ENCODE measurements around the gene MYZAP. TPM values are rescaled to one million over a fixed set of nuclear protein-coding genes. Genes with fewer than 3 reads are reported as not detected.

MYZAP gene
- total and polyA plus RNA-seq, 2 donors from 2014 or later: 3.3 to 6.1 TPM

DNA sequence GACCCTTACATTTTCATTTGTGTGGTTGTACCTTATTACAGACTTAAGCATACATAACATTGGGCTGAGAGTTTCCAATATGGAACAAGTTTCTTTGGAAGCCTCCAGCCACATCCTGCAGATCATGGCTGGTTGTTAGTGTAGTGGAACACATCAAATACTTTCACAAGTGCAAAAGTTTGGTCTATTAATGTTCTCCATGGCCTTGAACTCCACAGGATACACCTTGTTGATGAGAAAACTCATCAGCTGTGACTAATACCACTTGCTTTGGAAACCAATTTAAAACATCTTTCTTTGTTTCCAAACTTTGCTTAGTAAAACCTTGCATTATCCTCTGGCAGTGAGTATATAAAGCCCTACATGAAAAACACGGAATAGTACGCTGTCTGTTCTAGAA is 46.1 kb downstream of the MYZAP start:
- Histone ChIP-seq H3K4me1 (ENCODE audit: control insufficient read depth in 2 of 3, insufficient read depth in 2 of 3, low read depth in 1 of 3, low read length in 3 of 3) (no peaks in the 10 kb centered on the region), H3K27ac (ENCODE audit: low read depth in 2 of 2, low read length in 2 of 2) (no peak overlapping the region), H3K9me3 (ENCODE audit: control insufficient read depth in 2 of 3, insufficient read depth in 1 of 3, low read length in 3 of 3) (no peaks in the 10 kb centered on the region), H3K36me3 (ENCODE audit: control insufficient read depth in 2 of 3, insufficient read depth in 3 of 3, low read length in 3 of 3) (peaks cover 0 to 3% (median 0%) of the 10 kb centered on the region in 3 donors), H3K9ac (ENCODE audit: low read length in 3 of 3) (no peak overlapping the region), H3K4me3 (ENCODE audit: low read length in 3 of 3) (no peak overlapping the region), H3K27me3 (ENCODE audit: control insufficient read depth, insufficient read depth, low read length) (no peaks in the 10 kb centered on the region)
- DNase-seq: no peak
- TF ChIP-seq, protein P1, sequence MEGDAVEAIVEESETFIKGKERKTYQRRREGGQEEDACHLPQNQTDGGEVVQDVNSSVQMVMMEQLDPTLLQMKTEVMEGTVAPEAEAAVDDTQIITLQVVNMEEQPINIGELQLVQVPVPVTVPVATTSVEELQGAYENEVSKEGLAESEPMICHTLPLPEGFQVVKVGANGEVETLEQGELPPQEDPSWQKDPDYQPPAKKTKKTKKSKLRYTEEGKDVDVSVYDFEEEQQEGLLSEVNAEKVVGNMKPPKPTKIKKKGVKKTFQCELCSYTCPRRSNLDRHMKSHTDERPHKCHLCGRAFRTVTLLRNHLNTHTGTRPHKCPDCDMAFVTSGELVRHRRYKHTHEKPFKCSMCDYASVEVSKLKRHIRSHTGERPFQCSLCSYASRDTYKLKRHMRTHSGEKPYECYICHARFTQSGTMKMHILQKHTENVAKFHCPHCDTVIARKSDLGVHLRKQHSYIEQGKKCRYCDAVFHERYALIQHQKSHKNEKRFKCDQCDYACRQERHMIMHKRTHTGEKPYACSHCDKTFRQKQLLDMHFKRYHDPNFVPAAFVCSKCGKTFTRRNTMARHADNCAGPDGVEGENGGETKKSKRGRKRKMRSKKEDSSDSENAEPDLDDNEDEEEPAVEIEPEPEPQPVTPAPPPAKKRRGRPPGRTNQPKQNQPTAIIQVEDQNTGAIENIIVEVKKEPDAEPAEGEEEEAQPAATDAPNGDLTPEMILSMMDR (IDR thresholded peaks at IDR 0.05; ENCODE audit: borderline replicate concordance, extremely low read depth, insufficient read depth): no peak
- no peak for FAIRE-seq
- intact Hi-C loops (cut with DNase I): no loop called here

DNA sequence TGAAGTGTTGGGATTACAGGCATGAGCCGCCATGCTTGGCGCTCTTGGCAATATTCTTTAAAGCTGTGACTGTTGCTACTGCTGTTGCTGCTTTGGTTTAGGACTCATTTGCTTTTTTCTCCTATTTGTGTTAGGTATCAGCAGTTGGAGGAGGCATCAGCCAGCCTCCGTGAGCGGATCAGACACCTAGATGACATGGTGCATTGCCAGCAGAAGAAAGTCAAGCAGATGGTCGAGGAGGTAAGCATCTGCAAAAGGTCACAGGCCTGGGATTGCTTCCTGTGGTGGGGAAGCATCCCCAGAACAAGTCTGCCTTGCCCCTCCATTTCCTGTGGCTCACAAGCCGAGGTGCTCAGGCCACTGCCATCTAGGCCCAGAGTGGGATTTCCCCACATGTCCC is 47.6 kb downstream of the MYZAP start:
- Histone ChIP-seq H3K9me3 (ENCODE audit: control insufficient read depth in 2 of 3, insufficient read depth in 1 of 3, low read length in 3 of 3) (no peaks in the 10 kb centered on the region), H3K4me1 (ENCODE audit: control insufficient read depth in 2 of 3, insufficient read depth in 2 of 3, low read depth in 1 of 3, low read length in 3 of 3) (no peaks in the 10 kb centered on the region), H3K9ac (ENCODE audit: low read length in 3 of 3) (no peak overlapping the region), H3K27me3 (ENCODE audit: control insufficient read depth, insufficient read depth, low read length) (no peaks in the 10 kb centered on the region), H3K4me3 (ENCODE audit: low read length in 3 of 3) (no peak overlapping the region), H3K27ac (ENCODE audit: low read depth in 2 of 2, low read length in 2 of 2) (no peak overlapping the region), H3K36me3 (ENCODE audit: control insufficient read depth in 2 of 3, insufficient read depth in 3 of 3, low read length in 3 of 3) (peaks cover 0 to 3% (median 0%) of the 10 kb centered on the region in 3 donors)
- no peak for DNase-seq
- intact Hi-C loops (cut with DNase I): no loop called here
- TF ChIP-seq, protein P1 (IDR thresholded peaks at IDR 0.05; ENCODE audit: borderline replicate concordance, extremely low read depth, insufficient read depth): no peak
- no peak for FAIRE-seq

DNA sequence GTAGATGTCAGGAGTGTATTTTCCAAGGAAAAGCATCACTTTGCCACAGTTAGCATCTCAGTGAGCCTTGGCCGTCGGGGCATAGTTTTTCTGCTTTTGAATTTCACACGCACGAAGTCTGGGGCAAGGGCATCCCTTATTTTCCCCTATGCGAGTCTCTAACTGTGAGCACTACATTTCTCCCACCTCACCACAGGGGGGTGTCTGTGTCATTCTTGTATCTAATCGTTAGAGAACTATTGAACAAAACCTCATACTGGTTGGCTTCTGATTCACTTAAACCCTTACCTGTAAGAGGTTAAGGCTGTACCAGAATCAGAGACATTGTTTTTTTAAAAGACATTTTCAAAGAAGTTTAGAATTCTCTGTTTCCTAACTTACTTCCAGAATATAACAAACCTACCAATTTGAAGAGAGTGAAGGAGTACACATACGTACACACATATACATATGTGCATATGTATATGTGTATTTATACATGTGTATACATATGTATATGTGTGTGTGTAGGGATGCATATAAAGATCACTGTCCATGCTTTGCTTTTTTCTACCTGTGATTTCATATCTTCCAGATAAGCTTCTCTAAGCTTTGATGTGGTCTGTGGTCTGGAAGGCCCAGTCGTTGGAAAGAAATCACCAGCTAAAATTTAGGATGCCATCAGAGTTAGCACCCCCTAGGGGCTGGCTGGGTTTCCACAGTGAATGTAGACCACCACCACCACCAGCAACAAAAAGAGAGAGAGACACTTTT is 49.4 kb downstream of the MYZAP start:
- Histone ChIP-seq H3K4me1 (ENCODE audit: control insufficient read depth in 2 of 3, insufficient read depth in 2 of 3, low read depth in 1 of 3, low read length in 3 of 3) (no peaks in the 10 kb centered on the region), H3K9me3 (ENCODE audit: control insufficient read depth in 2 of 3, insufficient read depth in 1 of 3, low read length in 3 of 3) (no peaks in the 10 kb centered on the region), H3K27ac (ENCODE audit: low read depth in 2 of 2, low read length in 2 of 2) (no peak overlapping the region), H3K4me3 (ENCODE audit: low read length in 3 of 3) (no peak overlapping the region), H3K27me3 (ENCODE audit: control insufficient read depth, insufficient read depth, low read length) (no peaks in the 10 kb centered on the region), H3K9ac (ENCODE audit: low read length in 3 of 3) (no peak overlapping the region), H3K36me3 (ENCODE audit: control insufficient read depth in 2 of 3, insufficient read depth in 3 of 3, low read length in 3 of 3) (peaks cover 0 to 3% (median 0%) of the 10 kb centered on the region in 3 donors)
- DNase-seq: peak in 2 of 5 donors; percentile 66 to 84
- TF ChIP-seq, protein P1 (IDR thresholded peaks at IDR 0.05; ENCODE audit: borderline replicate concordance, extremely low read depth, insufficient read depth): peak; percentile 44
- no peak for FAIRE-seq
- intact Hi-C loops (cut with DNase I): no loop called here
